GM19455 (cell line): ENCODE data around the gene VSIG10L2.

ENCODE experiments used
- ATAC-seq: cut with Tn5 transposase; IDR thresholded peaks from one replicate; pipeline ENCODE4 v1.9.1; 2021; ENCODE audit not compliant: unreplicated experiment

VSIG10L2 gene

GRCh38 chr11:125999234-125999880, 53.5 kb downstream of the VSIG10L2 start:
- ATAC-seq = no peak

GRCh38 chr11:126002181-126002580, 56.3 kb downstream of the VSIG10L2 start:
- ATAC-seq = no peak
